HG03064 (cell line): Measurements from ENCODE around the gene PARD3.
"Not testable (repeated sequence)": the region's sequence is repeated elsewhere in the genome, so short reads cannot be mapped to it uniquely, and the experiment has no call there.

ENCODE experiments used
- ATAC-seq: cut with Tn5 transposase; IDR thresholded peaks from one replicate; pipeline ENCODE4 v1.9.1; 2021; ENCODE audit warnings: low read depth; ENCODE audit not compliant: unreplicated experiment

The PARD3 gene

DNA sequence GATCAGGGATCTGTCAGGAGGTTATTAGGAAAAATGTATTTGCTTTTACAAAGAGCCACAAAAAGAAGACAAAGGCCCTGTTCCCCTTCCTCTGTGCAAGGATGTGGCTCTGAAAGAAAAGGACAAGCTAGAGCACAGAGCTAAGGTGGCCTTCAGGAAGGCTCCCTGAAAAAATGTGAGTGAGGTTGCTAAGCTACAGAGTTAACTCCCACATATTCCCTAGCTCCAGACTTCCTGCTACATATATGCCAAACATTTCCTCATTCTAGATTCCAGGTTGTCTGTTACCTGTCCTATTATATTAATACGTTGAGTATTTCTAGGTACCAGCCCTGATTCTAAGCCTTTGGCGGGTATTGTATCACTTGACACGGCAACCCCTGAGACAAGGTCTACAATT is 369.0 kb downstream of the PARD3 start:
- no peak for ATAC-seq

DNA sequence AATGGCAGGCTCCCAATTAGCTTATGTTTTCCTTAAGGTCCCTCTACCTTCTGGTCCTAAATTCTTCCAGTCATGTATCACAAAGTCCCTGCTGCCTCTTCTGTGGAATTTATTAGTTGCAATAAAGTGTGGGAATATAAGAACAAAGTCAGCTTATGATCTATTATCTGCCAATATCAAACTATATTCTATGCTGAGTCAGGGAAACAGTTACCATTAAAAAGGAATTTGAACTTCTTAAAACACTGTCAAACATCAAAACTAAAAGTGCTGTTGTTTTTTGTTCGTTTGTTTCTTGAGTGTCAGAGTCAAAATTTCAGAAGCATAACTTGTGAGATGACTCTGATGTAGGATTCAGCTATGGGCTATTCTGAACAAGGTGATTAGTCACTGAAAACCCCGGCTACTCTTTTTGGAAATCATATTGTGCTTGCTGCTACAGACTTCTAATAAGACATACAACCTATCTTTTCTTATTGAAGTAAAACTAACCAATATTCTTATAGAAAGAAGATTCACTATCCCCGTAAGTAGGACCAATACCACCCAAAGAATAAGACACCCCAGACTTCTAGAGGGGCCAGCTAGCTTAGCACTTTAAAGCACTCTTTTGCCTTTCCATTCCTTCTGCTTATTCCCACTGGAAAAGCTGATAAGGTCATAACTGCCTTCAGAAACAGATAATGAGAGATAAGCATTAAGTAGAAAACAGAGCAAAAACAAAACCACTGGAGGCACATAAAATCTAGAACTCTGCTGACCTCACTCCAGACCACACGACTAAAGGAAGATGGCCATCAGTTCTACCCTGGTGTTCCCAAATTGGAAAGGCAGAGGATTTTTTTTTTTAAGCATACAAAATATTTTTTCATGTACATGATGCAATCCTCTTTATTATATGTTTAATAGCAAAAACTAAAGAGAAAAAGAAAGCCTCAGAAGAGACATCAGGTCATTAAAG is 370.6 kb downstream of the PARD3 start:
- no peak for ATAC-seq

DNA sequence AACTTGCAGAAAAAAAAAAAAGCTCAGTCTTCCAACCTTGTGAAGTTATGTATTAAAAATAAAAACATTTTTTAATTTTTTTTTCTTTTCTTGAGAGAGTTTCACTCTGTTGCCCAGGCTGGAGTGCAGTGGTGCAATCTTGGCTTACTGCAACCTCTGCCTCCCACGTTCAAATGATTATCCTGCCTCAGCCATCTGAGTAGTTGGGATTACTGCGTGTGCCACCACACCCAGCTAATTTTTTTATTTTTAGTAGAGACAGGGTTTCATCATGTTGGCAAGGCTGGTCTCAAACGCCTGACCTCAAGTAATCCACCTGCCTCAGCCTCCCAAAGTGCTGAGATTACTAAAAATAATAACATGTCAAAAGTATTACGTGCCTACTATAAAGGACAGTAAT is 375.7 kb downstream of the PARD3 start:
- not testable (repeated sequence) for ATAC-seq

DNA sequence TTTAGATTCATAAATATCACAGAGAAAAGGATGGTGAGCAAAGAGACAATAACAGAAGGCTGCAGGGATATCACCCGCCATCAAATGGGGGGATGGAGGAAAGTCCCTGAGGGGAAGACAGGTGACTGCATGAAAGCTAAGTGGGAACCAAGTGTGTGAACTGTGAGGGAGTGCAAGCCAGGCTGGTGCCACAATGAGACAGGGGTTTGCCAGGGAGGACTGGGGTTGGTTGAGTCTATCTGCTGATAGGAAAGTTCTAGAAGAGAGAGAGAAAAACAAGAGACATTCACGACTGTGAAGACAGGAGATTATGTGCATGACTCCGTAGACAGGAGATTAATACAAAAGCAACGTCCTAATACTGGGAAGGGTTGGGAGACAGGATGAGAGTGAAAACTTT is 376.4 kb downstream of the PARD3 start:
- no peak for ATAC-seq

DNA sequence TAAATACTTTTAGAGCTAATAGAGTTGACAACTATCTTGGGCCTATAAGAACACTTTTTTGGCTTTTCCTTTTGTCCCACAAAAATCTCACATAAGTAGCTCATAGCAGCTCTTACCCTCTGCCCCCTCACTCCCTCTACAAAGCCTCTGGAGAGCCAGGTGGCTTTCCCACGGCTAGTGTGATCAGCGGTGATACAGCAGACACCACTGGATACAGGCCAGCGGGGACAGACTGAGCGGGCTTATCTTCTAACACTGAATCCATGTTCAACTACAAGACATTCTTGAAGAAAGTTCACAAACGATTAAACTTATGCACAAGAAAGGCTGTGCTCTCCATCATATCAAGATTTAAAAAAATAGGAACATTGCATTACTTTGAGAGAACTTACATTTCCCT is 377.2 kb downstream of the PARD3 start:
- ATAC-seq: no peak

DNA sequence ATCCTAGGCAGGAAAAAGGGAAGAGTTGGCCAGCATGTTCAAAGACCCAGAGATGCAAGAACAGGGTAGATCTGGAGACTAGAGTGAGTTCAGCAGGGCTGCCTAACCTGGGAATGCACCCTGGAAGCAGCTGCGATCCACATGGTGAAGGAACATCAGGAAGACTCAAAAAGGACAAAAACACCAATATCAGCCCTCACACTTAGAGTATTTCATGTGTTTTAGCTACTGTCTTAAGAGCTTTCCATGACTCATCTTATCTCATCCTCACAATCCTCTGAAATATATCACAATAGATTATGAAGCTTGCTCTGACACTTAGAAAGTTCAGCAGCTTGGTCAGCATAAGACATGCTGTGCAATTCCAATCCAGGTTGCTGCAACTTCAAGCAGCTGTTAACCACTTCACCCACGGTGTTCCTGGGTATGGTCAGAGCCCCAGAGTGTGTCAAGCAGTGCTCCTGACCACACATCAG is 380.9 kb downstream of the PARD3 start:
- no peak for ATAC-seq

DNA sequence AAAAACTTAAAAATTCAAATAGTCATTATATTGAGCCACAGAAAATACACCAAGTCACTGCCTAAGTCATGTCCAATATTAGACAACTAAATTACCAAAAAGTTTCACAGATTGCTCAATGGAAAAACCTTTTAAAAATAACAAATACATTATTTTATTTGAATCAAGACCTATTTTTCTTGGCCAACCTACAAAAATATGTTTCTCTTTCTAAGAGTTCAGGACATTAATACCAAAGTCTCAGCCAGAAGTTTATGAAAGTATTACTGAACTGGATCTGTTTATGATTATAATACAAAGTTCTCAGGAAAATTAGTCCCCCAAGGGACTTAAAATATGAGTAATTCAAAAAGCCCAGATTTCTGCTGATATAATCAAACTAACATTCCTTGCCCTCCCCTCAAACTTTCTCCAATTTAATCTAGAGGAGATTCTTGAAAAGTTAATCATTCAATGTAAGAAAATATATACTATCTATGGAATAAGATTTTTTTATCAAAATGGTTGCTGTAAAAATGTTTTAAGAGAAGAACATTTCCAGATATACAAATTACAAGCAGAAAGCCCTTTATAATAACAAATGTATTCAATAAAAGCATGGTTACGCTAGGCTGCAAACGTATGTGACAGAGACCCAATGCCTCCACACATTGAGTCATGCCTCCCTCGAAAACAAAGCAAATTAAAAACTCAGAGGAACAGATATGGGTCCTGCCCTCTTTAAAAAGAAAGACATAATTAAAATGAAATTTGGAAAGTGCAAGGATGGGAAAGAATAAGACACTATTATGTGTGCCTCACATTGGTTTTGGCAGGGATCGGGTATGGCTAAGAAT is 381.6 kb downstream of the PARD3 start:
- ATAC-seq: no peak

DNA sequence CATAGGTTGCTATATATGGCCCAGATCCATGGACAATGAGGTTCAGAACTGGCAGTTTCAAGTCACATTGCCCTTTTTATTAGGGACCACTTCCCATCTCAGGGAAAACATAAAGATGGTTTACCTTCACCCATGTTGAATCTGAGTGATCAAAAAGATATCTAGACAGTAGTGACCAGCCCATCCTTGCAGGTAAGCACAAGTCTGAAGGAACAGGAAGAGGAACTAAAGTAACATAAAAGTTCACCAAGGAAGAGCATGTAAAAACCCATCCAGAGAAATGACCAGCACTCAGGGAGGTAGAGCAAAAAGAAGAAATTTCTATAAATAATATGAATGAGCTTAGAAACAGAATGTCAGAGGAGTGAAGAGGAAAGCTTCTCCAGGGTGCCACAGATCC is 382.5 kb downstream of the PARD3 start:
- ATAC-seq: no peak

DNA sequence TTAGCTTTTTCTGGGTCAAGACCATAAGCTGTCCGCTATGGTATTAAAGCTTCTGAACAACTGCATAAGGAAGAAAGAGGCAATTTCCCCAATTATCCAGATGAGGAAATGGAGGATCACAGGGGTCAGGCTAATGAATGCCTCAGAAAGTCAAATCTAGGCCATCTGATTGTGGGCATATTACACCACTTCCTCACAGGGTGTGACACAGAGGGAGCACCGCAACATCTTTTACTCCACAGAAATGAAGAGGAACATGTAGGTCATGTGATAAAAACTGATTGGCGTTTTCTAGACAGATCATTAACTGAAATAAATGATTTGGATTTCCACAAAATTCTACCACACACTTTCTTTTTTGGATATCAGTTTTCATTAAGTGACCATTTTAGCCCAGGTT is 384.4 kb downstream of the PARD3 start:
- ATAC-seq: no peak

DNA sequence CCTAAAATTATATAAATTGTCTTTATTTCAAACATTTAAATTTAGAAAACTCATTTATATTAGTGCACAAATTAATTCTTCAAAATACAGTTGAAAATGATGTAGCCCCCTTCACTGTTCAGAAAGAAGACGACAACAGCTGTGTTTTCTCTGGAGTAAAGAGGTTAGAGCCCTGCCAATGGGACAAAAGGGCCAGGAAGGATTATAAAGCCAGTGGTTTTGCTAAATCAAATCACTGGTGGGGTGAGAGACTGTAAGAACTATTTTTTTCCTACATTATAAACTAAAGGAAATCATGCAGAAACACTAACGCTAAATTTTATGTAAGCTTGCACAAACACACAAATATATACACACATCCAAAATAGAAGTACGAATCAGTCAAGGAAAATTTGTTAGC is 386.6 kb downstream of the PARD3 start:
- ATAC-seq: no peak

DNA sequence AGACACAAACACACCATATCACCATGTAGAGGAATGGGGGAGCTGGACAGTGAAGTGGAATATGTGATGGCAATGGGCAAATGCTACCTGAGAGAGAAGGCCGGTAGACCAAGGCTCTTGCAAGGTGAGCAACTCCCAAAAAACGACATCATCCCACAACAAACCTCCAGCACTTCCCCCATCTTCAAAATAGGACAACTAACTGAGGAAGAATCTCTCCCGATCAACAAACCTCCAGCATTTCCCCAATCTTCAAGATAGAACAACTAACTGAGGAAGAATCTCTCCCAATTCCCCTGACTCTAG is 387.2 kb downstream of the PARD3 start:
- ATAC-seq: no peak

DNA sequence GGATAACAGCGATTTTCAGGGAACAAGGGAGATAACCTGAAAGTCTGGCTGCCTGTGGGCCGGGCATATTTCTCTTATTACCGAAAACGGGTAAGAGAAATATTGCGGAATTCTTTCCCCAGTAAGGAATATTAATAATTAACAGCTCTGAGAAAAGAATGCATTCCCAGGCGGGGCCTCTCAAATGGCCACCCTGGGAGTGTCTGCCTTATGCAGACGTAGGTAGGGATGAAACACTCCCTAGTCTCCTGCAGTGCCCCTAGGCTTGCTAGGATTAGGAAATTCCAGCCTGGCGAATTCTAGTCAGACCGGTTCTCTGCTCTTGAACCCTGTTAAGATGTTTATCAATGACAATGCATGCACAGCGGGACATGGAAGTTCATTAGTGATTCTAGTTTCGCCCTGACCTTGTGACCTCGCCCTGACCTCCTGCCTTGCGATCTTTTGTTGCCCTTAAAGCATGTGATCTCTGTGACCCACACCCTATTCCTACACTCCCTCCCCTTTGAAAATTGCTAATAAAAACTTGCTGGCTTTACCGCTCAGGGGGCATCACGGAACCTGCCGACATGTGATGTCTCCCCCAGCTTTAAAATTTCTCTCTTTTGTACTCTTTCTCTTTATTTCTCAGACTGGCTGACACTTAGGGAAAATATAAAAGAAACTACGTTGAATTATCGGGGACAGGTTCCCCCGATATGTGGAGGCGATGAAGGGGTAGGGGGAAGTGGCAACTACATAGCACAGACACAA is 387.8 kb downstream of the PARD3 start:
- ATAC-seq: not testable (repeated sequence)

DNA sequence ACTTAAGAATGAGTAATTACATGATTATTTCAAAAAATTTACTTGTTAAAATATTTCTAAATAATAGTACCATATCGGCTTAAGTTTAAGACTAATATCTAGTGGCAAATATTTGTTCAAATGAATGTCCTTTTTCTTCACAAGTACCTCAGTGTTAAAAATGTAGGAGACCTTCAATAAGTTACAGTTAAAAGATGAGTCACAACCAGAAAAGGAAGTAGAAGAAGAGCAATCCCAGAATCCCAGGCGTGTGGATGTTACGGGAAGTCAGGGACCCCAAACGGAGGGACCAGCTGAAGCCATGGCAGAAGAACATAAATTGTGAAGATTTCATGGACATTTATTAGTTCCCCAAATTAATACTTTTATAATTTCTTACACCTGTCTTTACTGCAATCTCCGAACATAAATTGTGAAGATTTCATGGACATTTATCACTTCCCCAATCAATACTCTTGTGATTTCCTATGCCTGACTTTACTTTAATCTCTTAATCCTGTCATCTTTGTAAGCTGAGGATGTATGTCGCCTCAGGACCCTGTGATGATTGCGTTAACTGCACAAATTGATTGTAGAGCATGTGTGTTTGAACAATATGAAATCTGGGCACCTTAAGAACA is 388.4 kb downstream of the PARD3 start:
- not testable (repeated sequence) for ATAC-seq

DNA sequence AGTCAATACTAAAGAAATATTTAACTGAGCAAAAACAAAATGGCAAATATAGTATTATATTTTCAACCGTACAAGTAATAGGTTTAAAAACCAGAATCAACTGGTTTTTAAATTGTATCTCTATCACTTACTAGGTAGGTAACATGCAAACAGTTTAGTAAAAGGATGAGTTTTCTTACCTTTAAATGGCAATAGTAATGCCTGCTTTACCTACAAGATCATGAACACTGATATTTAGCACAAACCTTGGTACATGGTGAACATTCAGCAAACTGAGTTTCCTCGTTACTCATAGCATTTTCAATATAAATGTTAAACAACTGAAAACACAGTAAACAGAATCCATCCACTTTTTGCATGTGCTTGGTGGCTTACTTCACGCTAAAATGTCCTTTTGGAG is 389.1 kb downstream of the PARD3 start:
- no peak for ATAC-seq

DNA sequence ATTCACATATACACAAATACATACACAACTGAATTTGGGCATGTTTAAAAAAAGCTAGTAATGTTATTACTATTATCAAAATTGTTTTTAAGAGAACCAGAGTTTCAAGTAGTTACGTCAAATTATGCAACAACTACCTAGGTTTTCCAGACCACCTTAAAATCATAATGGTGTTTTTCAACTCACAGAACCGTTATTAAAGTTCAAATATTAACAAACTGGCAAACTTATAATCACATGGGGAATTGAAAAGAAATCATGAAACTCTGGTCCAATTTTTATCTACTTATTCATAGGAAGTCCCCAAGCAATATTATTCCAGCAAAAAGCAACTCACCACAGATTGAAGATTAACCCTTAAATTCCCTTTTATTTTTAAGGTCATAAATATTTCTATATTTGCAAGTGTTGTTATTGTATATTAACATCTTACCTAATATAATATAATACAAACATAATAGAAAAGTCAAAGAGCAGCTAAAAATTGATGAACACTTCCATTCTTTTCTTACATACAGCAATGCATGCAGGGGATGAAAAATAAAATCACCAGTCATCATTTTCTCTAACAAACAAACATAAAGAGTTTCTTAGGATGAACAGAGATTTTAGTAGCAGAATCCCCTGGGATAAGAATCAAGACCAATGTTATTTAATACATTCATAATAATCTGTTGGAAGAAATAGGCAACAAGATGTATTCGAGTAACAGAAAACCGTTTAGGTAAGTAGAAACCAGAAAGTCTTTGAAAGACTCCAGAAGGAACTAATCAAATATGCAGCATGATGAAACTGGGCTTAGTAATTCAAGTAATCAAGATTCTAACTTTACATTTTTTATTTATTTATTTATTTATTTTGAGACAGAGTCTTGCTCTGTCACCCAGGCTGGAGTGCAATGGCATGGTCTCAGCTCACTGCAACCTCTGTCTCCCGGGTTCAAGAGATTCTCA is 391.1 kb downstream of the PARD3 start:
- ATAC-seq: no peak

DNA sequence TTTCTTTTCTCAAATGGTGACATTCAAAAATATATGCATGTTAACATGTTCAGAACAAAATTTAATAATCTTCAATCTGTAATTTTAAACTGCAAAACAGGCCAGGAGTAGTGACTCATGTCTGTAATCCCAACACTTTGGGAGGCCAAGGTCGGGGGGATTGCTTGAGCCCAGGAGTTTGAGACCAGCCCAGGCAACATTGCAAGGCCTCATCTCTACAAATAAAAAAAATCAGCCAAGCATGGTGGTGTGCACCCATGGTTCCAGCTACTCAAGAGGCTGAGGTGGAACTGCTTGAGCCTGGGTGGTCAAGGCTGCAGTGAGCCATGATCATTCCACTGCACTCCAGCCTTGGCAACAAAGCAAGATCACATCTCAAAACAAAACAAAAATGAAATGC is 394.3 kb downstream of the PARD3 start:
- no peak for ATAC-seq

DNA sequence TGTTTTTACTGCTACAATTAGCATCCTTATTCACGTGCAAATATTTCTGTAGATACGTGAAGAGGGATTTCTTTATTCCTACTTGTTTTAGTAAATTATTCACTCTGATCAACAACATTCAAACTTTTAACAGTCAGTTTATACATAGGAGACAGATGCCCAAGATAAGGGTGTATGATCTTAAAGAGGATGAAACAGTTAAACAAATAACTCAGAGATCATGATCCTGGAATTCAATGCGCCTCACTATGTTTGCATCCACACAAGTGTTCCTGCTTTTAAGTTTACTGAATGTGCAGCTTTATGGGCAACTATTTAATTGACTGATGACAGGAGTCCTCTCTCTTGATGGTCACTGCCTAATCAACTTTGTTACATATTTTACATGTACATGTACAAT is 394.8 kb downstream of the PARD3 start:
- ATAC-seq: no peak

DNA sequence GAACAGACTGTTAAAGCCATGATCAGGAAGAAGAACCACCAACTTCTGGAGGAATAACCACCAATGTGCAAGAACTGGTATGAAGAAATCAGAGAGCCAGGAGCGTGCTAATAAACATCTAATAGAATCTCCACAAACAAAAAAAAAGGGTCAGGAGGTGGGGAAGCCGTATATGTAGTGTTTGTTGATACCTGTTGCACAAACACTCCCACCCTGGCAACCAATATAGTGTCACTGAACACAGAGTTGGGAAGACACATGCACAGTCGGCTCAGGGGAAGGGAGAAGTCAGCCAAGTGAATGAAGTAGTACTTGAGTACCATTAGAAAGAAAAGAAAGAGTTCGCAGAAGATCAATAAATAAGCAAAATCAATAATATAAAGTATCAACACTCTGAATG is 400.1 kb downstream of the PARD3 start:
- no peak for ATAC-seq
